Activated CD8-positive, alpha-beta memory T cell treated with anti-CD3 and anti-CD28 coated beads, Interleukin-2, amount 50 U/mL, for 24 hours (primary cell): ENCODE data around the gene CAVIN3.

ENCODE experiments used
- DNase-seq: peaks from one replicate; pipeline ENCODE4 v3.0.0-alpha.2; 2020; ENCODE audit errors: extremely low read depth

The CAVIN3 gene

DNA sequence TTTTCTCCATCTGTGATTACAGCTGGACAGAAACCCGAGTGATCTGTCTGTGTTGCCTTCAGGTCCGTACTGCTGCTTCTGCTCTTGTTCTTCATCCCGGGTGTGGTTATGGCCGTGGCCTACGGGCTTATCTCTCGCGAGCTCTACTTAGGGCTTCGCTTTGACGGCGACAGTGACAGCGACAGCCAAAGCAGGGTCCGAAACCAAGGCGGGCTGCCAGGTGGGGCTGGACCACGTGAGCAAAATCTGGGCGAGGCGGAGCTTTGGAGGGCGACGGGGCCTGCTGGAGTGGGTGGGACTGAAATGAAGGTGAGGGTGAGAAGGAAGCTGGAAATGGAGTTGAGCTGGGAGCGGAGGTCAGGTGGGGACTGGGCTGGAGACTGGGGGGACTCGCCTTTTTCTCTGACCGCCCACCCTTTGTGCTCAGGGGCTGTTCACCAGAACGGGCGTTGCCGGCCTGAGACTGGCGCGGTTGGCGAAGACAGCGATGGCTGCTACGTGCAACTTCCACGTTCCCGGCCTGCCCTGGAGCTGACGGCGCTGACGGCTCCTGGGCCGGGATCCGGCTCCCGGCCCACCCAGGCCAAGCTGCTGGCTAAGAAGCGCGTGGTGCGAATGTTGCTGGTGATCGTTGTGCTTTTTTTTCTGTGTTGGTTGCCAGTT lies 49.6 kb downstream of the CAVIN3 start:
- no peak for DNase-seq

DNA sequence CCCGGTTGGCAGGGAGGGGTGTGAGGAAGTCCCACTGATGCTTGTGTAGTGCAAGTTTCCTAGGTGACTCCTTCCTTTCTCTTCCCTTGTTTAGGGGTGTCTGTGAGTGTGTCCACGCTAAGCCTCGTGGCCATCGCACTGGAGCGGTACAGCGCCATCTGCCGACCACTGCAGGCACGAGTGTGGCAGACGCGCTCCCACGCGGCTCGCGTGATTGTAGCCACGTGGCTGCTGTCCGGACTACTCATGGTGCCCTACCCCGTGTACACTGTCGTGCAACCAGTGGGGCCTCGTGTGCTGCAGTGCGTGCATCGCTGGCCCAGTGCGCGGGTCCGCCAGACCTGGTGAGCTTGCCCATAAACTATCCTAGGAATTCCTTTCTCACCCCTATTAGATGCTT lies 50.3 kb downstream of the CAVIN3 start:
- no peak for DNase-seq
